Mammary microvascular endothelial cell (primary cell): Measurements from ENCODE around the gene SHCBP1L. TPM values are rescaled to one million over a fixed set of nuclear protein-coding genes. Genes with fewer than 3 reads are reported as not detected.

Experiments
- total RNA-seq: library from RNA; depleted of rRNA; stranded (reverse); fragments of >200 nt; gene quantifications from 2 replicates; pipeline ENCODE4 v1.2.3, GENCODE V29; 2015

The SHCBP1L gene
- total RNA-seq = not detected in 2 replicates

GRCh38 chr1:182952677-182953444 lies at the start of gene SHCBP1L:
TSS of gene SHCBP1L (minus strand) at chr1:182953166. CDS start at chr1:182953133, 33 bp downstream.

Other genes starting within 250 kb of the SHCBP1L start
- gene NPL, start 163.4 kb downstream of the SHCBP1L start, total RNA-seq = 1.1 and 1.4 TPM in 2 replicates
- 132 and 134 TPM in 2 replicates for gene DHX9, start 113.8 kb downstream of the SHCBP1L start, total RNA-seq
- 298 and 383 TPM in 2 replicates for gene LAMC1, start 70.3 kb upstream of the SHCBP1L start, total RNA-seq
- 20.5 and 20.6 TPM in 2 replicates for gene LAMC2, start 233.1 kb upstream of the SHCBP1L start, total RNA-seq